RWPE2 (cell line): ENCODE measurements around the gene RNH1.

Experiments
- ATAC-seq: fragments of 200-7000 bp; cut with Tn5 transposase; 3 replicates; pipeline ENCODE4 v1.9.1; 2021; ENCODE audit warnings: low read depth
- DNase-seq: peaks from one replicate; pipeline ENCODE4 v3.0.0-alpha.2; 2020; ENCODE audit warnings: low spot score
- H3K27ac ChIP-seq: fragments of 450-650 bp; 2 replicates; pipeline ENCODE4 v1.5.1; 2017; ENCODE audit warnings: mild to moderate bottlenecking; ENCODE audit not compliant: poor library complexity, severe bottlenecking
- H3K27me3 ChIP-seq: fragments of 250-450 bp; sonication (Bioruptor Pico); 2 replicates; pipeline ENCODE4 v1.5.1; 2021; ENCODE audit warnings: mild to moderate bottlenecking, moderate library complexity; ENCODE audit not compliant: insufficient read depth, poor library complexity, severe bottlenecking
- H3K36me3 ChIP-seq: fragments of 250-450 bp; sonication (Bioruptor Pico); 2 replicates; pipeline ENCODE4 v1.5.1; 2020; ENCODE audit warnings: low read depth, mild to moderate bottlenecking, moderate library complexity
- H3K4me1 ChIP-seq: fragments of 250-450 bp; sonication (Bioruptor Pico); 2 replicates; pipeline ENCODE4 v1.5.1; 2021; ENCODE audit warnings: mild to moderate bottlenecking, moderate library complexity; ENCODE audit not compliant: insufficient read depth, poor library complexity, severe bottlenecking
- H3K4me3 ChIP-seq: fragments of 250-450 bp; sonication (Bioruptor Pico); 2 replicates; pipeline ENCODE4 v1.5.1; 2021; ENCODE audit warnings: mild to moderate bottlenecking, moderate library complexity; ENCODE audit not compliant: severe bottlenecking
- H3K9me3 ChIP-seq: fragments of 250-450 bp; sonication (Bioruptor Pico); 2 replicates; pipeline ENCODE4 v1.5.1; 2021; ENCODE audit warnings: mild to moderate bottlenecking, moderate library complexity; ENCODE audit not compliant: severe bottlenecking
- CTCF ChIP-seq: fragments of 450-650 bp; IDR thresholded peaks from one replicate; pipeline ENCODE4 v1.5.1; 2017; ENCODE audit warnings: mild to moderate bottlenecking, moderate library complexity; ENCODE audit not compliant: poor library complexity, severe bottlenecking

The RNH1 gene

DNA sequence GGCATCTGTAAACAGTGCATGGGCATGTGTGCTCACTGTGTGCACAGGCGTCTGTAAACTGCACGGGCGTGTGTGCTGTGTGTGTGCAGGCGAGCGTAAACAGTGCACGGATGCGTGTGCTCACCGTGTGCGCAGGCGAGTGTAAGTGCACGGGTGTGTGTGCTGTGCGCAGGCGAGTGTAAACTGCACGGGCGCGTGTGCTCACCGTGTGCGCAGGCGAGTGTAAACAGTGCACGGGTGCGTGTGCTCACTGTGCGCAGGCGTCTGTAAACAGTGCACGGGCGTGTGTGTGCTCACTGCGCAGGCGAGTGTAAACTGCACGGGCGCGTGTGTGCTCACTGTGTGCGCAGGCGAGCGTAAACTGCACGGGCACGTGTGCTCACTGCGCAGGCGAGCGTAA is 22.4 kb downstream of the RNH1 start:
- Histone ChIP-seq H3K4me1 (no peaks in the 10 kb centered on the region), H3K9me3 (no peaks in the 10 kb centered on the region), H3K36me3 (peaks cover 4% of the 10 kb centered on the region; the same call in 1 of the 2 replicates), H3K4me3 (no peak overlapping the region), H3K27me3 (no peaks in the 10 kb centered on the region), H3K27ac (no peak overlapping the region)
- DNase-seq (no peak), ATAC-seq (no peak)
- TF ChIP-seq CTCF: no peak

DNA sequence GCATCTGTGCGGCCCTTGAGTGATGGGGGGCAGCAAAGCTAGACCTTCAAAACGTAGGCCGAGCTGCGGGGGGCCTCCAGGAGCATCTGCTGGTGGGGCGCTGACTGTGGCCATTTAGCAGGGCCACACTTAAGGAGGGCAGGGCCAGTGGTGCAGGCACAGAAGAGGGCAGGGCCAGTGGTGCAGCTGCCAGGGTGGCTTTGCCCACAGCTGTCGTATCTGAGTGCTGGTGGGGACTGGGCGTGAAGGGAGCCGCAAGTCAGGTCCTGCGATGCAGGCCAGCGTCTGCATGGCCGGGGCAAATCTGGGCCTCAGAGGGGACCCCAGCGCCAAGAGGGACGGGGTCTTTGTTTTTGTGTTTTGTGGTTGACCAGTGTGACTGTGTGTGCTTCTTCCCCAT is 27.7 kb downstream of the RNH1 start:
- H3K27ac ChIP-seq: no peak overlapping the region
- H3K27me3 ChIP-seq: no peaks in the 10 kb centered on the region
- no peak for DNase-seq
- H3K9me3 ChIP-seq: no peaks in the 10 kb centered on the region
- no peaks in the 10 kb centered on the region for H3K4me1 ChIP-seq
- peaks cover 4% of the 10 kb centered on the region; the same call in 1 of the 2 replicates for H3K36me3 ChIP-seq
- no peak for ATAC-seq
- H3K4me3 ChIP-seq: no peak overlapping the region
- TF ChIP-seq CTCF: no peak

DNA sequence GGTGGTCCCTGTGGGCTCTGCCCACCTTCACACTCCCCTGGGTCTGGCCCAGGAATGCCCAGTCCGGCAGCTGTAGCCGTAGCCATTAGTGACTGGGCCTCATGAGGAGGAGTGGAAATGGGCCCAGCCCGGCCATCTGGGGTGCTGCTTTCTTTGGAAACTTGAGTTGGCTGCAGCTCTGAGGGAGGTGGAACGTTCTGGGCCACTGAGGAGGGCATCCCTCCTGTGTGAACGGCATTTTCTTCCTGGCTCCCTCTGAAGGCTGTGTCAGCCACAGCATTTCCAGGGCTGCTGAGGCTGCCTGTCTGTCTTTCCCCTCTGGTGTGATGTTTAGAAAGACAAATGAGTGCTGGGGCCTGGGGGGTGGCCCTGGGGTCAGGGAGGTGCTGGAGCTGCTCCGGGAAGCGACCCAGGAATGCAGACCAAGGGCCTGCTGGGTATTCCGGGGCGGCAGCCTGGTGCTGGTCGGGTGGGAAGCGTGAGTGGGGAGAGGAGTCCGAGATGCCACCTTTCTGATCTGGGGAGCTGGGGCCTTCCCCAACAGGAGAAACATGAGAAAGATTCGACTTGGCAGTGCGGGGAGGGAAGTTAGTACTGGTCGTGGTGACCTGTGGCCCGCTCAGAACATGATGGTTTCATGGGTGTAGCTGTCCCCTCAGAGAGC is 29.9 kb downstream of the RNH1 start:
- ATAC-seq: no peak
- TF ChIP-seq CTCF: no peak
- Histone ChIP-seq H3K4me3 (no peak overlapping the region), H3K27me3 (no peaks in the 10 kb centered on the region), H3K27ac (no peak overlapping the region), H3K36me3 (peaks cover 4% of the 10 kb centered on the region; the same call in 1 of the 2 replicates), H3K4me1 (no peaks in the 10 kb centered on the region), H3K9me3 (no peaks in the 10 kb centered on the region)
- peak; percentile 56 for DNase-seq

DNA sequence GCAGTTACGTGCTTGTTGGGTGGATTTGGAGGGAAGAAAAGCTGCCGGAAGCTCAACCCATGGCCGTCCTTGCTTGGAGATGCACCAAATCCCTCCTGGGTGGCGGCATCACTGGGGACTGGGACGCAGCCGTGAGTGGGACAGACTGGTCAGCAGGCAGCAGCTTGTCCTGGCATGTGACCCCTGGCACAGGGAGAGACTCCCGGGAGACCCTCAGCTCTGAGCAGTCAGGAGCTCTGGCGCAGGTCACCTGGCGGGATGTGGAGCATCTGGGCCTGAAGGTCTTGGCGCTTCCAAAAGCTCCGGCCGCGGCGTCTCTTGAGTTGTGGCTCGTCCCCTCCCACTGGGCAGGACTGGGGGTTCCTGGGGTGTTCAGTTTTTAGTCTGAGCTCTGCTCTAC is 30.6 kb downstream of the RNH1 start:
- TF ChIP-seq CTCF: no peak
- DNase-seq (peak; percentile 49), ATAC-seq (no peak)
- H3K9me3 ChIP-seq: no peaks in the 10 kb centered on the region
- H3K4me3 ChIP-seq: no peak overlapping the region
- H3K27ac ChIP-seq: no peak overlapping the region
- no peaks in the 10 kb centered on the region for H3K4me1 ChIP-seq
- peaks cover 4% of the 10 kb centered on the region; the same call in 1 of the 2 replicates for H3K36me3 ChIP-seq
- no peaks in the 10 kb centered on the region for H3K27me3 ChIP-seq

DNA sequence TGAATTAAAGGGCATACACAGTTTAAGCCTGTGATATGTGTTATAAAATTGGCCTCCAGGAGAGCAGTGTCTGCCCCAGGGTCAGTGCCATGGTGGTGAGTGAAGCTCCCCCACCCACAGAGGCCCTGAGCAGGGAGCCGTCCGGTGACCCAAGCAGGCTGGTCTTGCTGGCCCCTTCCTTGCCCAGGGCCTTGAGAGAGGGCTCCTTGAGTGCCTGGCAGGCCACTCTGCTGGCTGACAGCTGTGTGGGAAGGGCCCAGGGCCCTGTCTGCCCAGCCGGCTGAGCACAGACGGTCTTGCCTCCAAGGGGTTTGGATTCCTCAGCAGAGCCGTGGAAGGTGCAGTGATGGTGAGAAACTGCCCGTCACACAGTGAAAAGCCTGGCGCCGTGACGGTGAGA is 31.1 kb downstream of the RNH1 start:
- no peak for DNase-seq
- no peak for TF ChIP-seq CTCF
- Histone ChIP-seq H3K36me3 (peaks cover 4% of the 10 kb centered on the region; the same call in 1 of the 2 replicates), H3K4me1 (no peaks in the 10 kb centered on the region), H3K4me3 (no peak overlapping the region), H3K9me3 (no peaks in the 10 kb centered on the region), H3K27ac (no peak overlapping the region), H3K27me3 (no peaks in the 10 kb centered on the region)
- no peak for ATAC-seq
